IPS-NIHi7 (cell line): ENCODE data around the gene IGF2.

Experiments
- DNase-seq: peaks from one replicate; pipeline ENCODE4 v3.0.0; 2012; ENCODE audit warnings: mixed read lengths; ENCODE audit errors: extremely low spot score

IGF2 gene

DNA sequence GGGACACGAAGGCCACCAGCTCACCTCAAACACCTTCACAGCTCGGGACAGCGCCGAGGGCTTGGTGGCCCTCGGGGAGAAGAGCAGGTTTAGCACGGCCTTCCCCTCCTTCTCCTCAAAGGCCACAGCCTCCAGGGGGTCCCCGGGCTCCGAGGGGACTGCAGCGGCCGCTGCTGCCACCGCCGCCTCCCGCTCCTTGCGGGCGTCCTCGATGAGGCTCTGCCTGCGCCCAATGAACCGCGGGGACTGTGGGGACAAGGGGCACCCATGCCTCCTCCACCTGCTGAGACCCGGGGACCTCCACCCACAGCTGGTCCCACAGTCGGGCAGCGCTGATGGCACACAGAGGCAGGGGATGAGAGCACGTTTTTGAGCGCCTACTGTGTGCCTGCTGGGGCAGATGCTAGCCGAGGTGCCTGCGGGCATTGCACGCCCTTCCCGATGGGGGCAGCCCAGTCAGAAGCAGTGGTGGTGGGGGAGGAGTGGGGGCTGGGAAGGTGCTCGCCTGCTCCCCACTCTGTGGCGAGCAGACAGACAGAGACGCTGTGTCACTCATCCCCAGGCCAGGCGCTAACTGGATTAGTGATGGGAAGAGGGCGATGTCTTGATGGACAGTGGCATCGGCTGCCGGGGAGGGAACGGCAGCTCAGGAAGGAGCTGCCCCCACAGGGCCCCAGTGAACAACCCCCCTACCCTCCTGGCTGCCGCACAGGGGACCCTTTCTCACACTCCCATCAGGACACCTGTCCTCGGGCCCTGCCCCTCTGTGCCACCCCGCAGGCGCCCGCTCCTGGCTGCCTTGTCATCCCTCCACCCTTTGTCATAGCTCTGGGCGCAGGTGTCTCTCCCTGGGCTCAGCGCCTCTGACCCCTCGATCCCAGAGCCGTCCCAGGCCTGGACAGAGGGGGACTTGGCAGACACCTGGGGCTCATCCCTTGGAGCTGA lies 30.7 kb upstream of the IGF2 start:
- DNase-seq, result no peak

DNA sequence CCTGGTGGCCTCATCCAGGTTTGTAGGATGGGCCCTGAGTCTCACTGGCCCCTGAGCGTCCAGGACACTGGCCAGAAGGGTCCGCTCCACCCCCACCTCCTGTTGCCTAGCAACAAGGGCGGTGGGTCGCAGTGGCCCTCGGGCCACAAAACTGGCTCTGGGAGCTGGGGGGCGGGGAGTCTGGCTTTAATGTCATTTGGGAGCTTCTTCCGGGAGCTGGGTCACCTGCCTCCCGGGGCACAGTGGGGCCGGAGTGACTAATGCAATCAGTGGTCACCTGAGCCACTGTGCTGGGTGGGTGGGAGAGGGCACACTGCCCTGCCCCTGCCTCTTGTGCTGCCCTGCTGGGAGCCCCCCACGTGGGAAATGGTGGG lies 29.8 kb upstream of the IGF2 start:
- DNase-seq, result no peak

DNA sequence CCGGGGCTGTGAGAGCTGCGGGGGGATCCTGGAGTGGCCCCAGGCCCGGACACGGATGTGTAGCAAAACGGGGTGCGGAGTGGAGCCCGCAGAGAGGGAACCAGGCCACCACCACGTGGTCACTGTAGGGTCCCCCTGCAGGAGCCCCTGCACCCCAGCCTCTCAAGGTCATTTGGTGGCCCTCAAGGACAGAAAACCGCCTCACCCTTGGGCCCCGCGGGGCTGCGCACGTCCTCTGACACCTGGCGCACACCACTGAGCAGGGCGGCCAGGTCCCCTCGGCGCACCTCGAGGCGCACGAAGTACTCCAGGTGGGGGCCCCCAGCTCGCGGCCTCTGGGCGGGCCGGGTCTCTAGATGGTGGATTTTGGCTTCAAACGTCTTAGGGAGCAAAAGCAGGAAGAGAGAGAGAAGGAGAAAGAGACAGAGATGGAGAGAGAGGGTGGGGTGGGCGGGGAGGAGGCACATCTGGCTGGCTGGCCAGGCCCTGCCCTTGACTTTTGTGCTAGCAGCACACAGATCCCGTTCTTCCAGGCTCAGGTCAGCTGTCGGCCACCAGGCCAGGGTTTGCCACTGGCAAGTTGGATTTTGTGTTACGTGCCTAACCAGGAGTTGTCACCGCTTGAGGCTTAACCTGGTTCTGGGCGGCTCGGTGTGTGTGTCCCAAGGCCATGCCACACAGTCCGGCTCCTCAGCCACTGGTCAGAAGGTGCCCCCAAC lies 29.3 kb upstream of the IGF2 start:
- no peak for DNase-seq

DNA sequence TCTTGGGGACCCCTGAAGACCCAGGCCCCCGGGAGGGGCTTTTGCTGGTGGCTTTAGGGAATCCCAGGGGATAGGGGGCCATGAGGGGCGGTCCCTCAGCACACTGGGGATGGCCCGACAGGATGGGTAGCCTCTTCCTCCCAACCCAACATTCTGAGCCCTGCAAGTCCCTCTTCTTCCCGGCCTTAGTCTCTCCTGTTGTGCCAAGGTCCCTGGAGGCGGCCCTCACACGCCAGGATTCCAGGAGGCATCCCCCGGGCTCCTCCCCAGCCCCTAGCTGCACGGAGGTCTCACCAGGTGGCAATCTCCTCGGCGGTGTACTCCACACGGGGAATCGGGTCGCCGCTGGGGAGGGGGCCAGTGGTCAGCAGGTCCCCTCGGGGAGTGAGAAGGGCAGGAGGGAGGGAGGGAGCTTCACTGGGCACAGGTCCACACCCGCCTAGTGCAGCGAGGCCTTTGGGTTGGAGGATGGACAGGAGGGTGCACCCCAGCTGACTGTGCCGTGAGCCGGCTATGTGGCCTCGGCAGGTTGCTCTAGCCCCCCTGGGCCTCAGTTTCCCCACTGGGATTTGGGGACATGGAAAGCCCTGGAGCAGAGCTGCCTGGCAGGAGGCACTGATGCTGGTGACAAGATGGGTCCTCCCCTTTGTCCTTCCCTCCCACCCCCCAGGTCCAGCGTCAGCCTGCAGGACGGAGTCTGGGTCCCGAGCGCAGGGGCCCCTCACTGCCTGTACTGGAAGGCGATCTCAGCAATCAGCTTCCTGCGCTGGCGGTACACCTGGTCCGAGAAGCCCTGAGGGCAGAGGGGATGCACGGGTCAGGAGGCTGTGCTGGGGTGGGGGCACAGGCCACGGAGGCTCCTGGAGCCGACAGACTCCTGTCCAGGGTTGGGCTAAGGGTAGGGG lies 28.2 kb upstream of the IGF2 start:
- DNase-seq, result no peak

GRCh38 chr11:2166091-2166851 lies 27.1 kb upstream of the IGF2 start:
- peak; percentile 79 for DNase-seq

GRCh38 chr11:2165571-2165970 lies 26.4 kb upstream of the IGF2 start:
- no peak for DNase-seq

GRCh38 chr11:2164861-2165555 lies 25.8 kb upstream of the IGF2 start:
- no peak for DNase-seq

GRCh38 chr11:2164081-2164480 lies 24.9 kb upstream of the IGF2 start:
- DNase-seq, result no peak

- DNase-seq, result no peak
Measured at GRCh38 chr11:2163428-2163978, 24.3 kb upstream of the IGF2 start.

DNA sequence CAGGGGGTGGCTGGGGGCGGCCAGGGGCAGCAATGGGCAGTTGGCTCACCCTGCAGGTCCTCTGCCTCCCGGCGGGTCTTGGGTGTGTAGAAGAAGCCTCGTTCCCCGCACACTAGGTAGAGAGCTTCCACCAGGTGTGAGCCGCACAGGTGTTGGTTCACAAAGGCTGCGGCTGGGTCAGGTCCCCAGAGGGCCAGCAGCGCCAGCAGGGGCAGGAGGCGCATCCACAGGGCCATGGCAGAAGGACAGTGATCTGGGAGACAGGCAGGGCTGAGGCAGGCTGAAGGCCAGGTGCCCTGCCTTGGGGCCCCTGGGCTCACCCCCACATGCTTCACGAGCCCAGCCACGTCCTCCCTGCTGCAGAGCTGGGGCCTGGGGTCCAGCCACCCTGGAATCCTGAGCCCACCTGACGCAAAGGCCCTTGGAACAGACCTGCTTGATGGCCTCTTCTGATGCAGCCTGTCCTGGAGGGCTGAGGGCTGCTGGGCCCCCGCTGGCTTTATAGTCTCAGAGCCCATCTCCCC lies 21.6 kb upstream of the IGF2 start, which contains the start of gene INS:
TSS of gene INS (minus strand) at position 474 of the 524 bp plus-strand sequence. CDS start at position 236, 238 bp downstream.
- no peak for DNase-seq

DNA sequence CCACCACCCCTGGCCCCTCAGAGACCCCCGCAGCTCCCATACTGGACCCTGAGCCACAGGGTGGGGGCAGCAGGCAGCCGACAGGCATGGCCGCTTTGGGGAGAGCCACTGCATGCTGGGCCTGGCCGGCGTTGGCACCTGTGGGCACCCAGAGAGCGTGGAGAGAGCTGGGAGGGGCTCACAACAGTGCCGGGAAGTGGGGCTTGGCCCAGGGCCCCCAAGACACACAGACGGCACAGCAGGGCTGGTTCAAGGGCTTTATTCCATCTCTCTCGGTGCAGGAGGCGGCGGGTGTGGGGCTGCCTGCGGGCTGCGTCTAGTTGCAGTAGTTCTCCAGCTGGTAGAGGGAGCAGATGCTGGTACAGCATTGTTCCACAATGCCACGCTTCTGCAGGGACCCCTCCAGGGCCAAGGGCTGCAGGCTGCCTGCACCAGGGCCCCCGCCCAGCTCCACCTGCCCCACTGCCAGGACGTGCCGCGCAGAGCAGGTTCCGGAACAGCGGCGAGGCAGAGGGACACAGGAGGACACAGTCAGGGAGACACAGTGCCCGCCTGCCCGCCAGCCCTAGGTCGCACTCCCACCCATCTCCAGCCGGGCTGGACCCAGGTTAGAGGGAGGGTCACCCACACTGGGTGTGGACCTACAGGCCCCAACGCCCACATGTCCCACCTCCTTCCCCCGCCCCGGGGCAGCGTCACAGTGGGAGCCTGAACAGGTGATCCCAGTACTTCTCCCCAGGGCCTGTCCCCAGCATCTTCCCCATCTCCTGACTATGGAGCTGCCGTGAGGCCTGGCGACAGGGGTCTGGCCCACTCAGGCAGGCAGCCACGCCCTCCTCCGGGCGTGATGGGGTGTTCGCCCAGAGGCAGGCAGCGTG lies 20.6 kb upstream of the IGF2 start:
- no peak for DNase-seq

GRCh38 chr11:2158966-2159365 lies 19.8 kb upstream of the IGF2 start:
- no peak for DNase-seq

GRCh38 chr11:2158296-2158737 lies 19.1 kb upstream of the IGF2 start:
- DNase-seq, result no peak

DNA sequence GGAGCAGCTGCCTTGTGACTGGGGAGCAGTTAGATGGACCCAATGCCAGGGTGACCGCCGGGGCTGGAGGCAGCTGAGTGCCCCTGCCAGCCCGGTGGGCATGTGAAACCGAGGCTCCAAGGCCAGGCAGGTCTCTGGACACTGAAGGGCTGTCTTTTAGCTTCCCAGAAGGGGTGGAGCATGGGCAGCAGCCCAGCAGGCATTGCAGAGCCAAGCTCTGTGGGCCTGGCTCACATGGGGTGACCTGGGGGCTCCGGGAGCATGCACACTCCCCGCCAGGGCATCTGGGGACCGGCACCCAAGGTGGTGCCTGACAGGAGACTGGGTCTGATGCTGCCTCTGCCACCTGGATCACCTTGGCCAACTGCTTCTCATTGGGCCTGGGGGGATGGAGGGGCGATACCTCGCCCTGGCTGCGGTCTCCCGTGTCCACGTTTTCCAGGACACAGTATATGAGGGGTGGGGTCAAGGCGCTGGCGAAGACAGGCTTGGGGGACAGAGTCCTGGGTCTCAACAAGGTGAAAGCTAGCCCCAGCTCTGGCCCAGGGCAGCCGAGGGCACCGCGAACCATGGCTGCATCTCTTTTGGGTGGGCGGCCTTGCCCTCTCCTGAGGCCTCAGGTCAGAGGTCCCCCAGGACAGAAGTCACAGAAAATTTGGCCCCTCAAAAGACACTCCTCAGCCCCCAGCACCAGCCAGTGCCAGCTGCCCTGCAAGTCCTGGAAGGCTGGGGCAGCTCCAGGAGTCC lies 18.3 kb upstream of the IGF2 start:
- DNase-seq, result no peak

DNA sequence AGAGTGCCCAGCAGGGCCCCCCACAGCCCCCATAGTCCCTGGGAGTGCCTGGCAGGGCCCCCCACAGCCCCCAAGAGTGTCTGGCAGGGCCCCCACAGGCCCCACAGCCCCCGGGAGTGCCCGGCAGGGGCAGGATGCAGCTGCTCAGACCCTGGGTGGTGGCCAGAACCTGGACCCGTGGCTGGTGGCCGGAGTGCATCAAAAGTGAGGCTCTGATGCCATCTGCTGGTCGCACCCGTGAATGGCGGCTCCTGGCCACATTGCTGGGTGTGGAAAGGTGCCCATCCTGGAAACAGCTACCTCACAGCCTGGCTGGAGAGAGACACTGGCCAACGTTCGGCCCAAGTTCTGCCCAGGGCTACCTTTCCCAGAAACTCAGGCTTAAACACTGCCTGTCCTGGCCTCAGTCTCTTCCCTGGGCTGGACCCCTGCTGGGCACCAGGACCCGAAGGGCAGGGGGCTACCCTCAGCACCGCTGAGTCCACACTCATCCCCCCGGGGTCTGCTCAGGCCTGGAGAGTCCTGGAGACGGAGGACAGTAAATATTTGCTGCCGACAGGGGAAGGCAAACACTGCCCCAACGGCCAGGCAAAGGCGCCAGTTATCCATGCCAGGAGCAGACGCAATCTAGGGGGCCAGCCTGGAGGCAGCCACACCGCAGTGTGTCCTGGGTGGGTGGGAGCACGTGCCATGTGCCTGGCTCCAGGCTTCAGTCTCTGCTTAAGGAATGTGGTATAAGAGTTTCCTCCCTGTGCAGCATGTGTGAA lies 17.4 kb upstream of the IGF2 start:
- peak; percentile 92 for DNase-seq

DNA sequence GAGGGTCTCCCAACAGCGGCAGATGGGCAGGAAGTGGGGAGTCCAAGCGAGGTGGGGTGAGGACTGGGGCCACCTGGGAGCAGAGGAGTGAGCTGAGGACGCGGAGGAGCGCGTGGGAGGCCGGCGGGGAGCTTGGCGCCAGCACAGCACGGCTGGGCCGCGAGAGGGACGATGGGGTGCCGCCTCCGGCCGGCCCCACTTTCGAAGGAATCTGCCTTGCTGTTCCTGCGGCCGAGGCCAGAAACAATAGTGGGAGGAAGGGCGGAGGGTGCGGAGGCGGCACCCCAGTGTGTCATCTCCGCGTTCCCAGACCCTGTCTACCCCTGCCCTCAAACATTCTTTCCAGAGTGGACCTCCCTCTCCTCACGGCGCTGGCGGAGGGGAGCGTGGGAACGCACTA lies 16.3 kb upstream of the IGF2 start:
- DNase-seq, result no peak

GRCh38 chr11:2154889-2155288 lies 15.7 kb upstream of the IGF2 start:
- no peak for DNase-seq
